Fibroblast of lung (primary cell): ENCODE results near the gene BAZ2B. TPM values are rescaled to one million over a fixed set of nuclear protein-coding genes. Genes with fewer than 3 reads are reported as not detected.

ENCODE experiments used
- DNase-seq, 2 donors: peaks; one replicate each; pipeline versions ENCODE4 v3.0.0 to v3.0.0-alpha.2; 2010; ENCODE audit warnings: low read depth in 2 of 2
- H2AFZ ChIP-seq: 2 replicates; pipeline ENCODE4 v1.5.1; 2012; ENCODE audit warnings: low read length, control low read depth, inconsistent platforms
- H3K27ac ChIP-seq: 2 replicates; pipeline ENCODE4 v1.5.1; 2011; ENCODE audit warnings: low read length, control low read depth; ENCODE audit not compliant: insufficient read depth
- H3K27me3 ChIP-seq: 2 replicates; pipeline ENCODE4 v1.5.1; 2011; ENCODE audit warnings: mild to moderate bottlenecking, low read length; ENCODE audit not compliant: control insufficient read depth, insufficient read depth
- H3K36me3 ChIP-seq: 2 replicates; pipeline ENCODE4 v1.5.1; 2011; ENCODE audit warnings: low read length; ENCODE audit not compliant: control insufficient read depth, insufficient read depth
- H3K4me1 ChIP-seq: 2 replicates; pipeline ENCODE4 v1.5.1; 2011; ENCODE audit warnings: low read length; ENCODE audit not compliant: control insufficient read depth, insufficient read depth; ENCODE audit errors: extremely low read depth
- H3K4me2 ChIP-seq: 2 replicates; pipeline ENCODE4 v1.5.1; 2011; ENCODE audit warnings: low read length, control low read depth; ENCODE audit not compliant: insufficient read depth; ENCODE audit errors: extremely low read depth
- H3K4me3 ChIP-seq, 4 experiments: fragments of 200-600 bp in 1 of 4; sonication (generic) in 1 of 4; replicated peaks in 1 of 4; 2 replicates each; pipeline ENCODE4 v1.5.1; 2011 to 2016; ENCODE audit warnings: low read length in 4 of 4, low read depth in 3 of 4, mild to moderate bottlenecking in 3 of 4, control low read depth in 2 of 4, inconsistent platforms in 1 of 4, mixed read lengths in 1 of 4; ENCODE audit not compliant: insufficient read depth in 1 of 4; ENCODE audit errors: control extremely low read depth in 1 of 4
- H3K79me2 ChIP-seq: 2 replicates; pipeline ENCODE4 v1.5.1; 2012; ENCODE audit warnings: mild to moderate bottlenecking, low read length, inconsistent platforms; ENCODE audit not compliant: control insufficient read depth, insufficient read depth
- H3K9ac ChIP-seq: 2 replicates; pipeline ENCODE4 v1.5.1; 2011; ENCODE audit warnings: mild to moderate bottlenecking, low read length, control low read depth; ENCODE audit not compliant: insufficient read depth
- H3K9me3 ChIP-seq: 2 replicates; pipeline ENCODE4 v1.5.1; 2012; ENCODE audit warnings: low read depth, low read length; ENCODE audit not compliant: control insufficient read depth, insufficient read depth
- H4K20me1 ChIP-seq: 2 replicates; pipeline ENCODE4 v1.5.1; 2011; ENCODE audit warnings: low read length; ENCODE audit not compliant: control insufficient read depth, insufficient read depth; ENCODE audit errors: extremely low read depth
- EZH2 ChIP-seq: IDR thresholded peaks from 2 replicates; pipeline ENCODE4 v1.5.1; 2012; ENCODE audit warnings: low read length, control low read depth, mild to moderate bottlenecking; ENCODE audit errors: missing control alignments
- polyA plus RNA-seq, 2 donors: library from polyadenylated mRNA; depleted of rRNA in 1 of 2; stranded (reverse) in 1 of 2; unstranded in 1 of 2; fragments of >200 nt; gene quantifications; 2 replicates each; pipeline ENCODE4 v1.2.1, GENCODE V29; 2011 to 2012; ENCODE audit warnings: missing spikeins in 1 of 2
- total RNA-seq: library from RNA; depleted of rRNA; stranded (reverse); fragments of >200 nt; gene quantifications from 2 replicates; pipeline ENCODE4 v1.2.1, GENCODE V29; 2014
- TF ChIP-seq, protein P1 (sequence below), 2 donors: IDR thresholded peaks in 1 of 2; conservative IDR thresholded peaks in 1 of 2; 1 replicate in 1 of 2; 2 replicates in 1 of 2; pipeline ENCODE4 v1.5.1; 2011 to 2012; ENCODE audit warnings: low read length in 2 of 2, control low read depth in 1 of 2, inconsistent platforms in 1 of 2, low read depth in 1 of 2, mild to moderate bottlenecking in 1 of 2

Gene BAZ2B
- total and polyA plus RNA-seq, 2 donors (not counting 1 experiment from before 2014, with no cell fraction given): 28.0 to 61.8 TPM

DNA sequence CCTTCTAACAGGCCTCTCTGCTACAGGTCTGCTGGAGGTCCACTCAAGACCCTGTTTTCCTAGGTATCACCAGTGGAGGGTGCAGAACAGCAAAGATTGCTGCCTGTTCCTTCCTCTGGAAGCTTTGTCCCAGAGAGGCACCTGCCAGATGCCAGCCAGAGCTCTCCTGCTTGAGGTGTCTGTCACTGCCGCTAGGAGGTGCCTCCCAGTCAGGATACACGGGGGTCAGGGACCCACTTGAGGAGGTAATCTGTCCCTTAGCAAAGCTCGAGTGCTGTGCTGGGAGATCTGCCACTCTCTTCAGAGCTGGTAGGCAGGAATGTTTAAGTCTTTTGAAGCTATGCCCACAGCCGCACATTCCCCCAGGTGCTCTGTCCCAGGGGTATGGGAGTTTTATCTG, 140.6 kb downstream of the BAZ2B start:
- Histone ChIP-seq H4K20me1 (no peaks in the 10 kb centered on the region), H3K4me1 (no peaks in the 10 kb centered on the region), H3K27me3 (no peaks in the 10 kb centered on the region), H3K4me3 (no peak overlapping the region), H3K36me3 (no peaks in the 10 kb centered on the region), H3K9ac (no peak overlapping the region), H3K9me3 (no peaks in the 10 kb centered on the region), H3K27ac (no peak overlapping the region), H2AFZ (no peak overlapping the region), H3K4me2 (no peak overlapping the region), H3K79me2 (no peaks in the 10 kb centered on the region)
- TF ChIP-seq, protein P1, sequence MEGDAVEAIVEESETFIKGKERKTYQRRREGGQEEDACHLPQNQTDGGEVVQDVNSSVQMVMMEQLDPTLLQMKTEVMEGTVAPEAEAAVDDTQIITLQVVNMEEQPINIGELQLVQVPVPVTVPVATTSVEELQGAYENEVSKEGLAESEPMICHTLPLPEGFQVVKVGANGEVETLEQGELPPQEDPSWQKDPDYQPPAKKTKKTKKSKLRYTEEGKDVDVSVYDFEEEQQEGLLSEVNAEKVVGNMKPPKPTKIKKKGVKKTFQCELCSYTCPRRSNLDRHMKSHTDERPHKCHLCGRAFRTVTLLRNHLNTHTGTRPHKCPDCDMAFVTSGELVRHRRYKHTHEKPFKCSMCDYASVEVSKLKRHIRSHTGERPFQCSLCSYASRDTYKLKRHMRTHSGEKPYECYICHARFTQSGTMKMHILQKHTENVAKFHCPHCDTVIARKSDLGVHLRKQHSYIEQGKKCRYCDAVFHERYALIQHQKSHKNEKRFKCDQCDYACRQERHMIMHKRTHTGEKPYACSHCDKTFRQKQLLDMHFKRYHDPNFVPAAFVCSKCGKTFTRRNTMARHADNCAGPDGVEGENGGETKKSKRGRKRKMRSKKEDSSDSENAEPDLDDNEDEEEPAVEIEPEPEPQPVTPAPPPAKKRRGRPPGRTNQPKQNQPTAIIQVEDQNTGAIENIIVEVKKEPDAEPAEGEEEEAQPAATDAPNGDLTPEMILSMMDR (conservative IDR thresholded peaks at IDR 0.05 in 1 of 2, IDR thresholded peaks at IDR 0.05 in 1 of 2; ENCODE audit: low read depth in 1 of 2, low read length in 2 of 2): no peak
- no peak for TF ChIP-seq EZH2
- DNase-seq: no peak

- Histone ChIP-seq H4K20me1 (no peaks in the 10 kb centered on the region), H3K9ac (no peak overlapping the region), H3K27me3 (no peaks in the 10 kb centered on the region), H3K36me3 (no peaks in the 10 kb centered on the region), H3K4me3 (no peak overlapping the region), H3K27ac (no peak overlapping the region), H2AFZ (no peak overlapping the region), H3K9me3 (no peaks in the 10 kb centered on the region), H3K4me2 (no peak overlapping the region), H3K4me1 (no peaks in the 10 kb centered on the region), H3K79me2 (no peaks in the 10 kb centered on the region)
- no peak for TF ChIP-seq EZH2
- TF ChIP-seq, protein P1 (conservative IDR thresholded peaks at IDR 0.05 in 1 of 2, IDR thresholded peaks at IDR 0.05 in 1 of 2; ENCODE audit: low read depth in 1 of 2, low read length in 2 of 2): no peak
- no peak for DNase-seq
These were observed 145.0 kb downstream of the BAZ2B start for GRCh38 chr2:159471340-159471739.

GRCh38 chr2:159468257-159468656, 148.1 kb downstream of the BAZ2B start:
- Histone ChIP-seq H3K9ac (no peak overlapping the region), H4K20me1 (no peaks in the 10 kb centered on the region), H3K36me3 (no peaks in the 10 kb centered on the region), H3K27ac (no peak overlapping the region), H3K27me3 (no peaks in the 10 kb centered on the region), H3K4me1 (no peaks in the 10 kb centered on the region), H3K9me3 (no peaks in the 10 kb centered on the region), H3K79me2 (no peaks in the 10 kb centered on the region), H2AFZ (no peak overlapping the region), H3K4me2 (no peak overlapping the region), H3K4me3 (no peak overlapping the region)
- TF ChIP-seq, protein P1 (conservative IDR thresholded peaks at IDR 0.05 in 1 of 2, IDR thresholded peaks at IDR 0.05 in 1 of 2; ENCODE audit: low read depth in 1 of 2, low read length in 2 of 2): no peak
- TF ChIP-seq EZH2: no peak
- no peak for DNase-seq
